IPS-NIHi7 (cell line): ENCODE measurements around the gene SLC41A1.
A peak's percentile ranks its signal among the peaks of the same experiment; 100 is the strongest.

Experiments
- DNase-seq: peaks from one replicate; pipeline ENCODE4 v3.0.0; 2012; ENCODE audit warnings: mixed read lengths; ENCODE audit errors: extremely low spot score

The SLC41A1 gene

GRCh38 chr1:205754857-205755256, 58.1 kb downstream of the SLC41A1 start:
- DNase-seq = no peak

DNA sequence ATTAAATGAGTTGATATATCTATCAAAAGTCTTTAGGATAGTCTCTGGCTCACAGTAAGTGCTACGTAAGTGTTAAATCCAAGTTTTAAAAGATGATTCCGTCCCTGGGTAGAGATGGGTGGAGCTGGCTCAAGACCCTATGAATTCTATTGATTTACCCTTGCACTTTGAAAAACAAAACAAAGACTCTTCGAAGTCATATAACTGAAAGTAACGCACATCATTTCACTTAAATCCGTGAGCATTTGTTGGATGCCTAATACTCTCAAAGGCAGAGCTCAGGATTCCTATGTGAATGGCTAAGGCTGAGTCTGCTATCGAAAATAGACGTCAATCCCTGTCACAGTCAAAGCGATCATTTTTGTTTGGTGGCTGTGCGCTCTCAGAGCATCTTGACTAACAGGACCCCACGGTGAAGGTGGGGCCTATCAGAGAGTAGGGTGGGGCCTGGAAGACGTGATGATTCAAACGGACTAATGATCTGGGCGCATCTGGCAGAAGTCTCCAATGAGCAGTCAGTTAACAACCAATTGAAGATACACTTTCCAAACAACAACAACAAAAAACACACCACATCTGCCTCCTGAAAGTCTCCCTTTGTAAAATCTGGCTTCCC, 61.9 kb downstream of the SLC41A1 start:
- peak; percentile 12 for DNase-seq

DNA sequence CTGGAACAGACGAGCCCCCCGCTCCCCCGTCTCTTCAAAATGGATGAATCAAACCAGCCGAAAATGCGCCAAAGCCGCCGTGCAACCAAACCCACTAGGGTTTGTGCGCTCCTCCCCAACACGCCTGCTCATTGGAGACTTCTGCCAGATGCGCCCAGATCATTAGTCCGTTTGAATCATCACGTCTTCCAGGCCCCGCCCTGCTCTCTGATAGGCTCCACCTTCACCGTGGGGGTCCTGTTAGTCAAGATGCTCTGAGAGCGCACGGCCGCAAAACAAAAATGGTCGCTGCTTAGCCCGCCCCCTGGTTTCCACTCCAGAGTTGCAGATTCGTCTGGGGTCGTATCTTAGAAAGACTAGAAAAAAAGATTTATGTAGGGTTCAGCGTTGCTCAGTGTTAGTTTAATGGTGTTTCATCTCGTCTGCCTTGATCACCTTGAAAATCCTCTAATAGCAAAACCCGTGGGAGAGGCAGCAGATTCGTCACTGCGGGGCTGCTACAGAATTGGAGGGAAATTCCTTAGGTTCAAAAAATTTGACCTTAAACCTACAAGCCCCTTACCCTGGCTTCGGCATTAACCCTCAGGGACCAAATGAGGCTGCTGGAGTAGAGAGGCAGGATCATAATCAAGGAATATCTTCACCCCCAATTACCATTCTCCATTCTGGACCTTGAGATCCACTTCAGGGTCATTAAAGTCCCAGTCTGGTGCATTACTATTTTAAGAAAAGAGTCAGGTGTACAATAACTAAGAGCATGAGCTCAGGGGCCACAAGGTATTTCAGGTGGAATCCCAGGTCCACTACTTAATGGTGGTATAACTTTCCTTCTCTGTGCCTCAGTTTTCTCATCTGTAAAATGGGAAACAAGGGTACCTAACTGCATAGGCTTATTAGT, 62.6 kb downstream of the SLC41A1 start, which contains the start of gene NUCKS1:
TSS of gene NUCKS1 (minus strand) at position 45 of the 898 bp plus-strand sequence. CDS start 209 bp downstream, outside the sequence.
- peak; percentile 84 for DNase-seq

GRCh38 chr1:205749234-205750137, 63.5 kb downstream of the SLC41A1 start:
- peak; percentile 98 for DNase-seq

DNA sequence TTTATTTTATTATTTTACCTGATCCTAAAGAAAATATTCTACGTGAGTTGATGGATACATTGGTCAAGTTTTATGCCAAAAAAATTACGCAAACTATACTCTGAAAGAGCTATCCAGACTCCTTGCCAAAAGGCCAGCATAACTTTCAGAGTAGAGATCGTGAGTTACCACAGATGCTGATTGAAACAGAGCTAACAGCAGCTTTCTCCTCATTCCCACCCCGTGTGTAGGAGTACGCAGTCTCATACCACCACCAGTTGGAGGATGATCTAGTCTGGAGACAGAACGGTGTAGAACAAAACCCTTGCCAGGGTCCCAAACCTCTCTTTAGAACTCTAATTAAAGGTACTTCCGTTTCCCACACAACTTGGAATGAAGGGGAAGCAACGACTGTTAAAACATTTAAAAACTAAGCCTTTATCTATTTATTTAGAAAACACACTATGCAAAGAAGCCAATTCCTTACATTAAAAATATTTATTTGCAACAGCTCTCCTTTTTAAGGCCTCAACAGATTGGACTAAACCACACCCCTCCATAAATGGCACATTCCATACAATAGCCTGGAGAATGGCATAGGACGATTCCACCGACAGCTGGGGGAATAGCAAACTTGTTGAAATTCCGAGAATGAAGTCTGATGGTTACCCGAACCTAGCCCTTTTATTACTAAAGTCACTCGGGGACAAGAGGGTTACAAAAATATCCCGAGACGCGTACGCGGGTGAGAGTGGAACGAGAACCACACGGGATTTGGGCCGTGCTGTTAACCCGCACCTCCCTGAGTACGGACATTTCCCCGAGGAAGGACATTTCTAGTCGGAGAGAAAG, 64.4 kb downstream of the SLC41A1 start:
- no peak for DNase-seq

DNA sequence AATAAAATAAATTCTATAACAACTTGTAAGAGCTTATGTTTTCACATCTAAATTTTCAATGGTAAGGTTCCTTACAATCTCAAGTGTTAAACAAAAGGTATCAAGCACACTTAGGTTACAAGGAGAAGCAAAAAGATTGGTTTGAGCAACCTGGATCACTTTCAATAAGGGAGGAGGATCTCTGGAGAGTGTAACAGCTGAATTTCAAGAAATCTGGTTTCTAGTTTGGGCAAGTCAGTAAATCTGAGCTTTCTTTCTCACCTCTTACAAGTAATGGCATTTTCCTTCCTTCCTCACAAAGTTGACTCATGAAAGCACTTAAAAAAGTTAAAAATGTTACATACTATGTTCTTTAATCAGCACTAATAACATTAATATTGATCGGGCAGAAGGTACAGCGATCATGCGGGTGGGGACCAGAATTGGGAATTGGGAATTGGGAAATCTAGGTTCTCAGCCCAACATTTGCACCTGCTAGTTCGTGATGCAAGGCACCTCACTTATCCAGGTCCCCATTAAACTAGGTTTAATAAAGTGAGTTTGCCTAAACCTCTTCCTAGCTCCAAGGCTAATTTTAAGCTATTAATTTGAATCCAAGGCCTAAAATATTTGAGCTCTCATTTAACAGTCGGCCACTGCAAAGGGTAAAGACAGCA, 66.1 kb downstream of the SLC41A1 start:
- DNase-seq = no peak

- no peak for DNase-seq
Observed at GRCh38 chr1:205744403-205744802, 68.6 kb downstream of the SLC41A1 start.

DNA sequence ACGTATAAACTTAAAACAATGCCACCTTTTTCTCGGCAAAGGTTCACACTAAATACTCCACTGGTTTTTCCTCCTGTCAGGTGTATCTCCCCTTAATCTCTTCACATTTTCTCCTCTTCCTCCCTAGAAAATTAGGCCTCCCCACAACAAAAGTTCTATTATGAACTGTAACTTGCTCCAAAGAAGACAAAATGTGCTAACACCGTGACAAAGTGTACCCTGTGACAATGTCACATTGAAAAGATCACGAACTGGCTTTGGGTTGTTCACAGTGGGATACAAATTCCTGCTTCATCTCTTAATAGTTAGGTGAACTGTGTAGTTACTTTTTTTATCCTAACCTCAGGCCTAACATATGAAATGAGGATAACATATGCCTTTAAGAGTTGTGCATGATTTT, 69.0 kb downstream of the SLC41A1 start:
- DNase-seq = no peak

GRCh38 chr1:205741681-205742080, 71.3 kb downstream of the SLC41A1 start:
- no peak for DNase-seq

GRCh38 chr1:205739348-205740160, 73.4 kb downstream of the SLC41A1 start:
- no peak for DNase-seq
